Effector memory CD8-positive, alpha-beta T cell (primary cell): ENCODE measurements around the gene LMNTD2.

Experiments used
- ATAC-seq: fragments of 150-1000 bp; cut with Tn5 transposase; replicated peaks from 2 replicates; pipeline ENCODE4 v1.10.0; 2021; ENCODE audit warnings: mild to moderate bottlenecking, moderate library complexity
- DNase-seq, 3 experiments: peaks; one replicate each; pipeline ENCODE4 v3.0.0; 2021
- H3K27ac Mint-ChIP-seq, 2 donors: one replicate each; pipeline ENCODE4 v1.8.0; 2022; ENCODE audit warnings: mild to moderate bottlenecking in 2 of 2, mixed read lengths in 2 of 2, moderate library complexity in 2 of 2
- H3K27me3 Mint-ChIP-seq, 2 donors: one replicate each; pipeline ENCODE4 v1.8.0; 2022; ENCODE audit warnings: mixed read lengths in 2 of 2
- H3K36me3 Mint-ChIP-seq: one replicate; pipeline ENCODE4 v1.8.0; 2022; ENCODE audit warnings: mild to moderate bottlenecking, moderate library complexity, mixed read lengths; ENCODE audit not compliant: insufficient read depth
- H3K4me1 Mint-ChIP-seq, 2 donors: one replicate each; pipeline ENCODE4 v1.8.0; 2022; ENCODE audit warnings: low read depth in 2 of 2, mixed read lengths in 2 of 2
- H3K4me3 Mint-ChIP-seq, 2 donors: one replicate each; pipeline ENCODE4 v1.8.0; 2022; ENCODE audit warnings: mild to moderate bottlenecking in 2 of 2, mixed read lengths in 2 of 2, moderate library complexity in 2 of 2
- H3K9me3 Mint-ChIP-seq, 2 donors: one replicate each; pipeline ENCODE4 v1.8.0; 2022; ENCODE audit warnings: mixed read lengths in 2 of 2

LMNTD2 gene

DNA sequence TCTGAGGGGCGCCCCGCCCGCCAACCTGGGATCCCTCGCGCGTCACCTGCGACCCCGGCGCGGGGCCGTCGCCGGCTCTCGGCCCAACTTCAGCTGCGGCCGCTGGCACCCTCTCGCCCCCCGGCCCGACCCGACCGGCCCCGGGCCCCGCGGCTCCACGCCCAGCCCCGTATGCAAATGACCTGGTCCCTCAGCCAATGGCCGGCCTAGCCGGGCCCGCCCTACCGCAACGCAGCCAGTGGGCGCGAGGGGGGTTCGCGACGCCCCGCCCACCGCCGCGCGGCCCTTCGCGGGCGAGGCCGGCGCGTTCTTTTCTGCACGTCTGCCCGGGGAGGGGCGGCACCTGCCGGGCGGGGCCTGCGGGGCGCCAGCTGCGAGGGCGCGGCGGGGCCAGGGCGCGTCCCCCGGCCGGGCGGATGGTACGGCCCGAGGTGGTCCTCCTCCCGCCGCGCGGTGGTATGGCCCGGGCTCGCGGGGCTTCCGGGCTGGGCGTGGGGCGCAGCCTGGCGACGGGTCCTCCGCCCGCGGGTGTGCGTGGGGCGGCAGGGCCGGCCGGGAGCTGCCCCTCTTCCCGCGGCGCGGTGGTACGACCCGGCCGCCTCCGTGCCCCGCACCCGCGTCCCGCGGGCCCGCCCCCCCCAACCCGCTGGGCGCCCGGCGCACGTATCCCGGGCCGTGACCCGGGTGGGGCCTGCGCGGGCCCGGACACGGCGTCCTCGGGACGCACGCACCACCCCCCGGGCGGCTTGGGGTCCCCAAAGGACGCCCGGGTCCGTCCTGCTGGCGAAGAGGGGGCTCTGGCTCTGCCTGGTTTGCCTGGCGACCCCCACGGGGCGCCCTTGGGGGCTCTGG is 8.0 kb upstream of the LMNTD2 start:
- ATAC-seq, result peak; percentile 89
- Mint-ChIP-seq H3K4me3 (peak overlapping the region; percentile 66 to 74), H3K36me3 (peaks cover 18% of the 10 kb centered on the region), H3K9me3 (no peaks in the 10 kb centered on the region), H3K27me3 (no peaks in the 10 kb centered on the region), H3K27ac (no peak overlapping the region), H3K4me1 (peaks cover 0 to 1% of the 10 kb centered on the region in 2 donors)
- peak; percentile 90 to 95 (median 91) for DNase-seq

DNA sequence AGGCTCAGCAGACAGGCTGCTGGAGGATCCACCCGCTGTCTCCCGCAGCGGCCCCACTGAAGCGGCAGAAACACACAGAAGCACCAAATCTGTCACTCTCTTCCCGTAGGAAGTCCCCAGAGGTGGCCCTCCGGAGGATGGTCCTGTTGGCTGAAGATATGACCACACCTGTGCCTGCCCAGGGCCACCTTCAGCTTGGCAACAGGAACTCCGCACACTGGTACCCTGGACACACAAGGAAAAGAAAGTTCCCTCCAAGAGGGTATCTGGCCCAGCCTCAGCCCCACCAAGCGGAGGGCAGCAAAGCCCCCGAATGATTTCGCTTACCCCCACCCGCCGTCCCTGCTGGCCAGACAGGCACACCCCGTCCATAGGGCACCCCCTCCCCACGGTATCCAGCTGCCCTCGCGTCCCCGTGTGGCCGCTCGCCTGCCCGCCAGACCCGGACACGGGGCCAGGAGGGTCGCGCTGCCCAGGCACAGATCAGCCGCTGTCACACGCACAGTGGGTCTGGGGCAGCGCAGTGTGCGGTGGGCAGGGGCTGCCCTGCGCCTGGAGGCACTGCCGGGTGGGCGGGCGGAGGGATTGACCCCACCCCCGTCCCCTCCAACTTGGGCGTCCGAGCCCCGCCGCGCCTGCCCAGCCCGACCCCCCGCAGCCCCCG is 7.2 kb upstream of the LMNTD2 start:
- Mint-ChIP-seq H3K9me3 (no peaks in the 10 kb centered on the region), H3K36me3 (peaks cover 18% of the 10 kb centered on the region), H3K27ac (peak overlapping the region; percentile 38 to 66), H3K4me3 (peak overlapping the region; percentile 54), H3K4me1 (peaks cover 0 to 1% of the 10 kb centered on the region in 2 donors), H3K27me3 (no peaks in the 10 kb centered on the region)
- DNase-seq, result peak in 1 of 3 experiments; percentile 31
- ATAC-seq, result no peak

DNA sequence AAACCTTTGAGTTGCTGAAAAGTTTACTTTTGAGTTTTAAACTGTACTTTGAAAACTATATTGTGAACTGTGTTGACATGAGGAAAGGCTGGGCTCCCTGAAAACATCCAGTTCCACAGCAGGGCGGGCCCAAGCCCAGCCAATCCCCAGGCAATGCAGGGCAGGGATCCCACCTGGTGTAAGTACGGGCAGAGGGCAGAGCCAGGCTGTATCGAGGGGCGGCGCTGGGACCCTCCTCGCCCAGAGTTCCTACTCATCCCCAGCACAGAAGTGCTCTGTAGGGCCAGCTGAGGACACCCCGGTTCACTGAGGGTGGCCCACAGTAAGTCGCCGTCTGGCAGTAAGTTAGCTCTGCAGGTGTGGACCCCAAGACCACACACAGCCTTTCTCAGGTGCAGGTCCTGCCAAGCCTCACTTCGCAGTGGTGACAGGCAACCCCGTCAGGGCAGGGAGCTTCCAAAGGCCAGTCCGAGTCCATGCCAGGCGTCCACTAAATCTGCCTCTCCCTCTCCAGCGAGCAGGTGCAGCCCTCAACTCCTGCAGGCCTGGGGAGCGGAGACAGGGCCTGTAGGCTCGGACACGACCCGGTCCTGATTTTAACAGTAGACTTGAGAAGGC is 6.6 kb upstream of the LMNTD2 start:
- no peak for ATAC-seq
- Mint-ChIP-seq H3K27me3 (no peaks in the 10 kb centered on the region), H3K4me1 (peaks cover 0 to 1% of the 10 kb centered on the region in 2 donors), H3K9me3 (no peaks in the 10 kb centered on the region), H3K36me3 (peaks cover 18% of the 10 kb centered on the region), H3K27ac (peak overlapping the region; percentile 38 to 66), H3K4me3 (peak overlapping the region; percentile 54)
- no peak for DNase-seq

DNA sequence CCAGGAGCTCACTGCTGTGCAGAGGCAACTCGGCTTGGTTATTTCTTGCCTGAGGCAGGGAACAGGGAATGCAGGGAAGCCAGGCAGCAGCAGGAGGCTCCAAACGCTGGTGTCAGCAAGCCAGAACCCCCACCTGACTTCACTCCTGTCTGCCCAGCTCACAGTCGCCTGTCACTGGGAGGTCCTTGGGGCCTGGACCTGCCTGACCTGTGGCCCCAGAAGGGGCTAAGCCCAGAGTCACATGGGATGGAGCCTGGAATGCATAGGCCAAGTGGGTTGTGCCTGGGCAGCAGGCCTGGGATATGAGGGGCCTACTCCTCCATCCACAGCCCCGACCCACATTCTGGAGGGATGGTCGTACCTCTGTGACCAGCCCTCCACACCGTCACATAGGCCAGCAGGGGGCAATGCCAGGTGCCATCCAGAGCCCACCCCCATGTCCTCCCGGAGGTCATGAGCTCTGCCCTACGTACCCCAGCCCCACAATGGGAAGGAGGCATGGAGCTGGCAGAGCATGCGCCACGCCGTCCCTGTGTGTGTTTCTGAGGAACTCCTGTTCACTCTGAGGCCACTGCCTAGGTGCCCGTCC is 5.5 kb upstream of the LMNTD2 start:
- H3K27me3 Mint-ChIP-seq, result no peaks in the 10 kb centered on the region

DNA sequence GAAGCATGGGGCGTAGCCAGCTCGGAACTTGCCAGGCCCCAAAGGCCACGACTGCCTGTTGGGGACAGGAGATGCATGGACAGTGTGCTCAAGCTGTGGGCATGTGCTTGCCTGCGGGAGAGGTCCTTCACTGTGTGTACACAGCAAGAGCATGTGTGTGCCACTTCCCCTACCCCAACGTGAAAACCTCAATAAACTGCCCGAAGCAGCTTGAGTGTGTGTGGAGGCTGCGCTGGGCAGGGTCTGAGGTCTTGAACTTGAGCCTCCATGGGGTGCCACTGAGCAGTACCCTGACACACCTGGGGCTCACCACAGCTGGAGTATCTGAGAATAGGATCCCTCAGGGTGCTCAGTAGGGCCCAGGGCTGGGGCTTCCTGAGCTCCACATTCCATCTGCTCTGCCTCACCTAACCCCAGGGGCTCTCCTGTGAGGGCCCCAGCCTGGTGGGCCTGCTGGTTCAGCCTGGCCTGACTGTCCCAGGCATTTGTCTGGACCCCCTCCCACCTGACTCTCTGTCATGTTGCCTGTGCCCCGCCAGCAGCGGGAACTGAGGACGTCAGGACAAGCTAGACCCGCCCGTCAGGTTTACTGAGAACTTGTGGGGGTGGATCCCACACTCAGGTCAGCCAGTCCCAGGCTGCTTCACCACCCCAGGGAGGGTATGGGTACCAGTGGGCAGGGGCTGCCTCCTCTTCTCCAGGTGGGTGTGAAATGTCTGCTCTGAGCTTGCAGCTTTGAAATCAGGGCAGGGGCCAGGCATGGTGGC is 3.5 kb upstream of the LMNTD2 start:
- Mint-ChIP-seq H3K9me3 (no peaks in the 10 kb centered on the region), H3K4me3 (no peak overlapping the region), H3K27me3 (no peaks in the 10 kb centered on the region), H3K4me1 (peaks cover 5 to 10% of the 10 kb centered on the region in 2 donors), H3K27ac (no peak overlapping the region), H3K36me3 (peaks cover 28% of the 10 kb centered on the region)
- DNase-seq (no peak), ATAC-seq (no peak)

More for the DNA sequence above, 5.5 kb upstream of the LMNTD2 start:
- DNase-seq (no peak), ATAC-seq (no peak)
- Mint-ChIP-seq H3K4me3 (no peak overlapping the region), H3K9me3 (no peaks in the 10 kb centered on the region), H3K27ac (no peak overlapping the region), H3K4me1 (peaks cover 0 to 6% of the 10 kb centered on the region in 2 donors), H3K36me3 (peaks cover 23% of the 10 kb centered on the region)

DNA sequence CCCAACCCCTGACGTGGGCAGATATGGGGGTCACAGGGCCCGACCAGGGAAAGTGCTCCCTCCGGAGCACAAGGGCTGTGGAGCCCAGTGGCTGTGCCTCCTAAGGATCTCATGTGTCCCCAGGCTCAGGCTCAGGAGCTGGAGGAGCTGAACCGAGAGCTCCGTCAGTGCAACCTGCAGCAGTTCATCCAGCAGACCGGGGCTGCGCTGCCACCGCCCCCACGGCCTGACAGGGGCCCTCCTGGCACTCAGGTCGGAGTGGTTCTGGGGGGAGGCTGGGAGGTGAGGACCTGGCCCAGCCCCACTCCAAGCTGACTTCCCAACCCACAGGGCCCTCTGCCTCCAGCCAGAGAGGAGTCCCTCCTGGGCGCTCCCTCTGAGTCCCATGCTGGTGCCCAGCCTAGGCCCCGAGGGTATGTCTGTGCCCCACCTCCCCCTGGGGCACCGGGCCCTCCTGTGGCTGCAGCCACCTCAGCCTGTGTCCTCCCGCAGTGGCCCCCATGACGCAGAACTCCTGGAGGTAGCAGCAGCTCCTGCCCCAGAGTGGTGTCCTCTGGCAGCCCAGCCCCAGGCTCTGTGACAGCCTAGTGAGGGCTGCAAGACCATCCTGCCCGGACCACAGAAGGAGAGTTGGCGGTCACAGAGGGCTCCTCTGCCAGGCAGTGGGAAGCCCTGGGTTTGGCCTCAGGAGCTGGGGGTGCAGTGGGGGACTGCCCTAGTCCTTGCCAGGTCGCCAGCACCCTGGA is 2.7 kb upstream of the LMNTD2 start:
- Mint-ChIP-seq H3K27me3 (no peaks in the 10 kb centered on the region), H3K4me1 (peaks cover 5 to 11% of the 10 kb centered on the region in 2 donors), H3K36me3 (peaks cover 27% of the 10 kb centered on the region), H3K27ac (no peak overlapping the region), H3K9me3 (no peaks in the 10 kb centered on the region), H3K4me3 (no peak overlapping the region)
- ATAC-seq, result no peak
- no peak for DNase-seq

DNA sequence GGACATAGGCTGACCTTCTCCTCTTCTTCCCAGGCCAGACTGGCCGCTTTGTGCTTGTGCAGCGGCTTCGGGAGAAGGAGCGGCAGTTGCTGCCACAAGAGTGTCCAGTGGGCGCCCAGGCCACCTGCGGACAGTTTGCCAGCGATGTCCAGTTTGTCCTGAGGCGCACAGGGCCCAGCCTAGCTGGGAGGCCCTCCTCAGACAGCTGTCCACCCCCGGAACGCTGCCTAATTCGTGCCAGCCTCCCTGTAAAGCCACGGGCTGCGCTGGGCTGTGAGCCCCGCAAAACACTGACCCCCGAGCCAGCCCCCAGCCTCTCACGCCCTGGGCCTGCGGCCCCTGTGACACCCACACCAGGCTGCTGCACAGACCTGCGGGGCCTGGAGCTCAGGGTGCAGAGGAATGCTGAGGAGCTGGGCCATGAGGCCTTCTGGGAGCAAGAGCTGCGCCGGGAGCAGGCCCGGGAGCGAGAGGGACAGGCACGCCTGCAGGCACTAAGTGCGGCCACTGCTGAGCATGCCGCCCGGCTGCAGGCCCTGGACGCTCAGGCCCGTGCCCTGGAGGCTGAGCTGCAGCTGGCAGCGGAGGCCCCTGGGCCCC is 1.6 kb upstream of the LMNTD2 start:
- ATAC-seq (no peak), DNase-seq (no peak)
- Mint-ChIP-seq H3K27ac (no peak overlapping the region), H3K27me3 (no peaks in the 10 kb centered on the region), H3K36me3 (peaks cover 22% of the 10 kb centered on the region), H3K4me1 (peaks cover 5 to 16% of the 10 kb centered on the region in 2 donors), H3K9me3 (no peaks in the 10 kb centered on the region), H3K4me3 (peak overlapping the region in 1 of 2 donors; percentile 87)

DNA sequence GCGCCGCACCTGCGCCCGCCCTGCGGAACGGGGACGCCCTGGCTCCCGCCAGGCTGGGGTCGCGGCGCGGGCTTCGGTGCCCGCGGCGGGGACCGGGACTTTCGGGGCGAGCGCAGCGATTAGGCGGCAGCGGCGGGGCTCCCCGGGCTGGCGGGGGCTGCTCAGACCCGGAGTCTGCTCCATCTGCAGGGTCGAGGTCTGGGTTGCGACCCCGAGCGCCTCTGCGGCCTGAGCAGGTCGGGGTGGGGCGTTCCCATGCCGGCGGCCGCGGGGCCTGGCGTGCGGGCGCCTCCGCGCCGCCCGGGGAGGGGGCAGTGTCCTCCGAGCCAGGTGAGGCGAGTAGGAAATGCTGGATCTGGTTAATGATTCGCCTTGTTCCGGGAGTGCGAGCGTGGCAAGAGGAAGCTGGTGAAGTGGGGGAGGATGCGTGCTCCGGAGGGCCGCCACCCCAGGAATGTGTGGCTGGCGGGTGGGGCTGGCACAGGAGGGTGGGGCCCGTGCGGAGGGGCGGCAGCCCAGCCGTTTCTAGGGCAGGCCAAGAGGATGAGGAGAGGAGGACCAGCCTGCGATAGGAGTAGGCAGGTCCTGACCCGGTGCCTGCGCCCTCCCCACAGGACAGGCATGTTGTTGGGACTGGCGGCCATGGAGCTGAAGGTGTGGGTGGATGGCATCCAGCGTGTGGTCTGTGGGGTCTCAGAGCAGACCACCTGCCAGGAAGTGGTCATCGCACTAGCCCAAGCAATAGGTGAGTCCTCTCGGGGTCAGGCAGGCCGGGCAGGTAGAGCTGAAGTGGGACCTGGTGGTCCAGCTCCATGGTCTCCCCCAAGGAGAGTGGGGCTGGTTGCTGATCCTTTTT is 838 bp upstream of the LMNTD2 start:
- Mint-ChIP-seq H3K27ac (peak overlapping the region in 1 of 2 donors; percentile 44), H3K4me1 (peaks cover 5 to 16% of the 10 kb centered on the region in 2 donors), H3K27me3 (no peaks in the 10 kb centered on the region), H3K36me3 (peaks cover 21% of the 10 kb centered on the region), H3K9me3 (no peaks in the 10 kb centered on the region), H3K4me3 (peak overlapping the region; percentile 84 to 87)
- DNase-seq (peak in 1 of 3 experiments; percentile 32), ATAC-seq (peak; percentile 47)

DNA sequence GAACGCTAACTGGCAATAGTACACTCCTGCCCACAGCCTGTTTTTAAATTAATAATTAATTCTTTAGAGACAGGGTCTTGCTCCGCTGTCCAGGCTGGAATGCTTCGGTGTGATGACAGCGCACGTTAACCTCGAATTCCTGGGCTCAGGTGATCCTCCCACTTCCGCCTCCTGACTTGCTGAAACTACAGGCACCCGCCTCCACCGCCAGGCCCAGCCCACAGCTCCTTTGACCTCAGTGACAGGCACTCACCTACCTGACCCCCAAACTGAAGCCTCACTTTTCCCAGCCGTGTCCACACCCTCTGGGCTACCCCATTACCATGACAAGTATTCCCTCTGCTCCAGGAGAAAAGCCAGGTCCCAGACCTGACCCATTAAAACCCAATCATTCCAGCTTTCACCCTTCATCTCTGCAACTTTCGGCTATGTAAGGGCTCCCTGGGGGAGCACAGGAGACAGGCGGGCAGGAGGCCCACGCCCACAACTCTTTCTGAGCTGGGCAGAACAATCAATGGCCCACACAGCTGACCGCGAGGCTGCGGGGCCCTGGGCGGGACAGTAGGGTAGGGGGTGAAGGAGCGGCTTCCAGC is 730 bp downstream of the LMNTD2 start:
- Mint-ChIP-seq H3K27me3 (no peaks in the 10 kb centered on the region), H3K9me3 (no peaks in the 10 kb centered on the region), H3K4me3 (peak overlapping the region; percentile 84 to 87), H3K36me3 (peaks cover 25% of the 10 kb centered on the region), H3K27ac (peak overlapping the region; percentile 25 to 89), H3K4me1 (peaks cover 5 to 16% of the 10 kb centered on the region in 2 donors)
- no peak for DNase-seq
- no peak for ATAC-seq

DNA sequence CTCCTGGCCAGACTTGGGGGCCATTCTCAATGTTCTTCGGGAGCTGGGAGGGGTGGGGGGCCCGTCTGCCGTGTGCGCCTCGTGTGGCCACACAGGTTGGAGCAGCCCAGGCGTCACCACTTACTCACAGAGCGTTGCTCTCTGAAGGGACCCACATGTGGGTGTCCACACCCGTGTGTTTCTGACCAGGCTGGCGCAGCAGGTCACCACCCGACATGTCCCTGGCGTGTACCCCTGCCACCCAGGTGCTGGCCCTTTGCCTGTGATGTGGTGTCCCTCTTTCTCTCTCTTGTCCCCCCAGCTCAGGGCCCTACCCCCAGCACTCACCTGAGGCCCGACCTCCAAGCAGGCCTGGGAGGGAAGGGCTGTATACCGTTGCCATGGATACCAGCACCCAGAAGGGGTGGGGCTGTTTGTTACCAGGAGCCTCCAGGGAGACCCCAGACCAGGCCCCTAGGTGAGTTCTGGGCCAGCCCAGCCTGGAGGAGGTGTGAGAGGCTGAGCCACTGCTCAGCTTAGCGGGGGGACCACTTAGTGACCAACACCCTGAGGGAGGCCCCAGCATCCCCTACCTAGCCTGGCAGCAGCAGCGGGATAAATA is 1.4 kb downstream of the LMNTD2 start:
- ATAC-seq (no peak), DNase-seq (no peak)
- no peaks in the 10 kb centered on the region for H3K27me3 Mint-ChIP-seq
- peaks cover 5 to 16% of the 10 kb centered on the region in 2 donors for H3K4me1 Mint-ChIP-seq
- peaks cover 25% of the 10 kb centered on the region for H3K36me3 Mint-ChIP-seq
- peak overlapping the region in 1 of 2 donors; percentile 89 for H3K27ac Mint-ChIP-seq
- H3K4me3 Mint-ChIP-seq, result peak overlapping the region; percentile 84 to 87
- no peaks in the 10 kb centered on the region for H3K9me3 Mint-ChIP-seq

DNA sequence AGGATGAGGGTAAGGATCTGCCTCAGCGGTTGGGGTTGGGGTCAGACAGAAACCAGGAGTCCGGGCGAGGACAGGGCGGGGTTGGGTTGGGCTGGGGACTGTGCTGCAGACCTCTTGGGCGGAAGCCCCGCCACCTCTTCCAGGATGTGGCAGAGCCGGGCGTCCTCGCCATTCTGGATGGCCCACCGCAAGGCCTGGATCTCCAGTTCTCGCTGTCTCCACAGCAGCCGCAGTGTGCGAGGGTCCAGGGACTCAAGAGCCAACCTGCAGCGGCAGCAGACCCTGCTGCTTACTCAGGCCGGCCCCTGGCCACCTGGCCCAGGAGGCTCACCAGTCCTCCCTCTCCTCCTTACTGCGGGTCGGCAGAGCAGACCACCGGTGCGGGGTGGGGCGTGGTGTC is 2.0 kb downstream of the LMNTD2 start:
- H3K4me1 Mint-ChIP-seq, result peaks cover 5 to 14% of the 10 kb centered on the region in 2 donors
- DNase-seq, result no peak
- no peak for ATAC-seq
- no peaks in the 10 kb centered on the region for H3K9me3 Mint-ChIP-seq
- no peaks in the 10 kb centered on the region for H3K27me3 Mint-ChIP-seq
- peaks cover 25% of the 10 kb centered on the region for H3K36me3 Mint-ChIP-seq
- H3K27ac Mint-ChIP-seq, result no peak overlapping the region
- H3K4me3 Mint-ChIP-seq, result no peak overlapping the region
